Middle frontal gyrus (tissue), 1 donor: ENCODE results near the gene NACC2.
"Not testable (repeated sequence)": the region's sequence is repeated elsewhere in the genome, so short reads cannot be mapped to it uniquely, and the experiment has no call there.

ENCODE experiments used
- DNase-seq: peaks from one replicate; pipeline ENCODE4 v3.0.0-alpha.2; 2015; ENCODE audit warnings: low spot score; ENCODE audit errors: extremely low spot score

The NACC2 gene

GRCh38 chr9:136081826-136082495 lies 13.1 kb downstream of the NACC2 start:
- DNase-seq = no peak

- no peak for DNase-seq
These were observed 13.8 kb downstream of the NACC2 start for GRCh38 chr9:136081113-136081825.

GRCh38 chr9:136080716-136081112 lies 14.4 kb downstream of the NACC2 start:
- no peak for DNase-seq

- no peak for DNase-seq
These were observed 15.2 kb downstream of the NACC2 start for GRCh38 chr9:136079916-136080246.

- DNase-seq = no peak
These were observed 15.7 kb downstream of the NACC2 start for GRCh38 chr9:136079211-136079915.

- no peak for DNase-seq
These were observed 16.5 kb downstream of the NACC2 start for GRCh38 chr9:136078498-136079011.

GRCh38 chr9:136078024-136078423 lies 17.1 kb downstream of the NACC2 start:
- no peak for DNase-seq

- no peak for DNase-seq
These were observed 17.6 kb downstream of the NACC2 start for GRCh38 chr9:136077491-136077890.

GRCh38 chr9:136075881-136076678 lies 19.0 kb downstream of the NACC2 start:
- DNase-seq = no peak

- no peak for DNase-seq
These were observed 19.8 kb downstream of the NACC2 start for GRCh38 chr9:136075134-136075841.

- no peak for DNase-seq
These were observed 20.4 kb downstream of the NACC2 start for GRCh38 chr9:136074706-136075105.

- DNase-seq = no peak
These were observed 32.2 kb downstream of the NACC2 start for GRCh38 chr9:136062657-136063439.

GRCh38 chr9:136061916-136062315 lies 33.2 kb downstream of the NACC2 start:
- not testable (repeated sequence) for DNase-seq

GRCh38 chr9:136061405-136061804 lies 33.7 kb downstream of the NACC2 start:
- no peak for DNase-seq

- DNase-seq = no peak
These were observed 34.3 kb downstream of the NACC2 start for GRCh38 chr9:136060671-136061371.

GRCh38 chr9:136059851-136060670 lies 35.0 kb downstream of the NACC2 start:
- no peak for DNase-seq

- DNase-seq = no peak
These were observed 35.7 kb downstream of the NACC2 start for GRCh38 chr9:136059321-136059791.

GRCh38 chr9:136058801-136059302 lies 36.2 kb downstream of the NACC2 start:
- no peak for DNase-seq
